ENCODE measurements around the gene FRMD5.

GRCh38 chr15:44208956-44209355 is 13.9 kb upstream of the FRMD5 start:
- TF ChIP-seq EZH2 (IDR thresholded peaks at IDR 0.05; ENCODE audit: borderline replicate concordance, insufficient read depth, low read depth, low read length, poor library complexity, severe bottlenecking) (no peak), CTCF (IDR thresholded peaks at IDR 0.05) (no peak)
